ENCODE data around the gene TRAPPC2B.
"Not testable (repeated sequence)": the region's sequence is repeated elsewhere in the genome, so short reads cannot be mapped to it uniquely, and the experiment has no call there.

The TRAPPC2B gene

GRCh38 chr19:57359300-57359699 is 4.1 kb upstream of the TRAPPC2B start:
- CTCF ChIA-PET = no interaction called here
- DNase-seq (ENCODE audit: low read depth, low spot score) = no peak
- H3K4me3 ChIP-seq (ENCODE audit: low read depth, low read length) = no peak overlapping the region
- TF ChIP-seq CTCF (IDR thresholded peaks at IDR 0.05; ENCODE audit: insufficient read depth, low read length, missing control alignments) = no peak
- POLR2A ChIA-PET = no interaction called here

GRCh38 chr19:57362419-57362818 is 932 bp upstream of the TRAPPC2B start:
- ChIA-PET POLR2A (interaction anchor here (0.7 to 1.1 kb wide), 4 partner anchors 12 to 171 kb away, joined by 3 to 5 read pairs (median 3); partner anchors contain the start of genes ZNF264, ZNF304 and ZNF548), CTCF (interaction anchor here (0.6 to 1.2 kb wide), 2 partner anchors 8 to 770 kb away, joined by 3 read pairs; no protein-coding TSS in a partner anchor)
- H3K4me3 ChIP-seq (ENCODE audit: low read depth, low read length) = peak overlapping the region; percentile 63
- DNase-seq (ENCODE audit: low read depth, low spot score) = no peak
- no peak for TF ChIP-seq CTCF (IDR thresholded peaks at IDR 0.05; ENCODE audit: insufficient read depth, low read length, missing control alignments)

- peak overlapping the region; percentile 91 for H3K4me3 ChIP-seq (ENCODE audit: low read depth, low read length)
- no peak for TF ChIP-seq CTCF (IDR thresholded peaks at IDR 0.05; ENCODE audit: insufficient read depth, low read length, missing control alignments)
- DNase-seq (ENCODE audit: low read depth, low spot score) = no peak
- ChIA-PET CTCF (no interaction called here), POLR2A (interaction anchor here (1.0 kb wide), 1 partner anchor 173 kb away, joined by 3 read pairs; the partner anchor contains the start of gene ZNF264)
Observed at GRCh38 chr19:57363688-57364181, 384 bp downstream of the TRAPPC2B start.

- no peak overlapping the region for H3K4me3 ChIP-seq (ENCODE audit: low read depth, low read length)
Observed at GRCh38 chr19:57366776-57367175, 3.4 kb downstream of the TRAPPC2B start.

GRCh38 chr19:57374179-57374578 is 10.8 kb downstream of the TRAPPC2B start:
- TF ChIP-seq CTCF (IDR thresholded peaks at IDR 0.05; ENCODE audit: insufficient read depth, low read length, missing control alignments) = no peak
- H3K4me3 ChIP-seq (ENCODE audit: low read depth, low read length) = no peak overlapping the region
- POLR2A ChIA-PET = no interaction called here
- DNase-seq (ENCODE audit: low read depth, low spot score) = no peak
- CTCF ChIA-PET = no interaction called here

More at GRCh38 chr19:57366776-57367175, 3.4 kb downstream of the TRAPPC2B start:
- ChIA-PET POLR2A (no interaction called here), CTCF (interaction anchor here (1.3 kb wide), 1 partner anchor 10 kb away, joined by 5 read pairs; no protein-coding TSS in a partner anchor)
- no peak for DNase-seq (ENCODE audit: low read depth, low spot score)
- TF ChIP-seq CTCF (IDR thresholded peaks at IDR 0.05; ENCODE audit: insufficient read depth, low read length, missing control alignments) = no peak

GRCh38 chr19:57374647-57375046 is 11.3 kb downstream of the TRAPPC2B start:
- CTCF ChIA-PET; POLR2A ChIA-PET; H3K4me3 ChIP-seq (ENCODE audit: low read depth, low read length); DNase-seq (ENCODE audit: low read depth, low spot score): not testable (repeated sequence)

GRCh38 chr19:57376151-57376550 is 12.8 kb downstream of the TRAPPC2B start:
- ChIA-PET POLR2A (no interaction called here), CTCF (no interaction called here)
- TF ChIP-seq CTCF (IDR thresholded peaks at IDR 0.05; ENCODE audit: insufficient read depth, low read length, missing control alignments) = no peak

More at GRCh38 chr19:57376151-57376550, 12.8 kb downstream of the TRAPPC2B start:
- H3K4me3 ChIP-seq (ENCODE audit: low read depth, low read length) = no peak overlapping the region
- no peak for DNase-seq (ENCODE audit: low read depth, low spot score)
